Dedifferentiated amniotic fluid mesenchymal stem cell (primary cell): ENCODE data around the gene ARMH2.
"Not testable (repeated sequence)": the region's sequence is repeated elsewhere in the genome, so short reads cannot be mapped to it uniquely, and the experiment has no call there.

Experiments used
- DNase-seq: peaks from one replicate; pipeline ENCODE4 v3.0.0-alpha.2; 2016; ENCODE audit errors: extremely low spot score

The ARMH2 gene

GRCh38 chr6:24764833-24765828, 33.6 kb downstream of the ARMH2 start:
- DNase-seq: not testable (repeated sequence)

GRCh38 chr6:24763578-24763977, 35.1 kb downstream of the ARMH2 start:
- DNase-seq: no peak

GRCh38 chr6:24761851-24762250, 36.9 kb downstream of the ARMH2 start:
- DNase-seq: no peak

- DNase-seq: no peak
These were observed 37.4 kb downstream of the ARMH2 start for GRCh38 chr6:24761193-24761835.

GRCh38 chr6:24760210-24760609, 38.5 kb downstream of the ARMH2 start:
- no peak for DNase-seq

GRCh38 chr6:24759718-24760117, 39.0 kb downstream of the ARMH2 start:
- DNase-seq: no peak

GRCh38 chr6:24757611-24758010, 41.1 kb downstream of the ARMH2 start:
- no peak for DNase-seq

- DNase-seq: no peak
These were observed 43.4 kb downstream of the ARMH2 start for GRCh38 chr6:24755279-24755678.

- DNase-seq: not testable (repeated sequence)
These were observed 44.3 kb downstream of the ARMH2 start for GRCh38 chr6:24754378-24754777.

GRCh38 chr6:24753545-24753944, 45.2 kb downstream of the ARMH2 start:
- no peak for DNase-seq

- no peak for DNase-seq
These were observed 45.7 kb downstream of the ARMH2 start for GRCh38 chr6:24752917-24753492.

- DNase-seq: no peak
These were observed 46.2 kb downstream of the ARMH2 start for GRCh38 chr6:24752503-24752902.

- DNase-seq: not testable (repeated sequence)
These were observed 47.8 kb downstream of the ARMH2 start for GRCh38 chr6:24750878-24751277.

- no peak for DNase-seq
These were observed 49.4 kb downstream of the ARMH2 start for GRCh38 chr6:24749297-24749696.
